Ramos (cell line): ENCODE results near the gene MBD4.

Source experiments
- in situ Hi-C: fragments of 300-500 bp; cut with MboI; formaldehyde crosslinking; loops from one replicate; pipeline ENCODE4 v1.14.3; 2022; ENCODE audit warnings: low sequenced_read_pairs; ENCODE audit not compliant: unreplicated experiment

MBD4 gene

GRCh38 chr3:129467932-129468331 is 28.2 kb upstream of the MBD4 start:
- in situ Hi-C loops: no loop called here

DNA sequence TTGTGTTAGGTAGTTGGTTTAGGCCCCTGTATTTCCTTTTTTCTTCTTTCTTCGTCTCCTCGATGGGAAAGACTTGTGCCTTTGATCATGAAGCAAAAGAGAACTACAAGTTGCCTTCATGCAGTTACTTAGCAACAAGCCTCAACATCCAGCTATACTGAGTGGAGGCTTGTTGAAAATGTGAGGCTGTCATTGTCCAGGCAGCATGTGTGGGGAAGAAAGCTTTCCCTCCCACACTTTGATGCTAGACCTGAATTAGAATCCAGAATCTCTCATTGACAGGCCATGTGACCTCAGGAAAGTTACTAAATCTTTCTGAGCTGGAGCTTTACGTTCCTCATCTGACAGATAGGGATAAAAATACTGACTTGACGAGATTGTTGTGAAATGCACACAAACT is 24.0 kb upstream of the MBD4 start:
- in situ Hi-C loops: no loop called here

DNA sequence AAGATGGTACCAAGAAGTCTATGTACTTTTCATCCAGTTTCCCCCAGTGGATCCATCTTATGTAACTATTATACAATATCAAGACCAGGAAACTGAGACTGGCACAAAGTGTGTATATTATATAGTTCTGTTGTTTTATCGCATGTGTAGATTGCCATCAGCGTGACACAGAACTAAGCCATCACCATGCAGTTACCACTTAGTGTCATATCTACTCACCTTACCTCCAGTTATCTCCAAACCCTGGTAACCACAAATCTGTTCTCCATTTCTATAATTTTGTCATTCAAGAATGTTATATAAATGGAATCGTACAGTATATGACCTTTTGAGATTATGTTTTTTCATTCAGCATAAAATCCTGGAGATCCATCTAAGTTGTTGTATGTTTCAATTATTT is 23.3 kb upstream of the MBD4 start:
- in situ Hi-C loops: no loop called here

DNA sequence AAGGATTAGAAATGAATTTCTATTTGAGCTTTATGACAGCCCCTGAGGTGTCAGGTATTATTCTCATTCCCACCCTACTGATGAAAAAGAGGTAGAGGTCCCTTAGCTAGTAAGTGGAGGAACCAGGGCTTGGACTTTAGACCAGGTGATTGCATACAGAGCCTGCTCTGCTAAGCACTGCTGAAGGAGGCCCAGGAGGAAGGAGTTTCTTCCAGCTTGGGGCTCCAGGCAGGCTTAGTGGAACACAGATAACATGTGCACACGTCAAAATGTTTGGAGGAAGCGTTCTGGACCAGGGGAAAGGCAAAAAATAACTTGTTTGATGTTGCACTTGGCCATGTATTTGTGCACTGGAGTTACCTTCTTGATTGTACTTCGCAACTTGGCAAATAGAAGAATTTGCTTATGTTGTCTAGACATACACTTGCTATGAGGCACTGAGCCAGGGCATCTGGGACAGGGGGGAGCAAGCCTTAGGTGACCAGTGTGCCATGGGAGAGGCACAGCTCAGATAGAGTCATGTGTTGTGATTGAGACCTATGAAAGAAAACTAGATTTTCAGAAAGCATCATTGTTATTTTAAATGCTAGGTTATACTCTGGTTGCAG is 22.7 kb upstream of the MBD4 start:
- in situ Hi-C loops: no loop called here

- in situ Hi-C loops: no loop called here
Observed at GRCh38 chr3:129461461-129462146, 21.9 kb upstream of the MBD4 start.

DNA sequence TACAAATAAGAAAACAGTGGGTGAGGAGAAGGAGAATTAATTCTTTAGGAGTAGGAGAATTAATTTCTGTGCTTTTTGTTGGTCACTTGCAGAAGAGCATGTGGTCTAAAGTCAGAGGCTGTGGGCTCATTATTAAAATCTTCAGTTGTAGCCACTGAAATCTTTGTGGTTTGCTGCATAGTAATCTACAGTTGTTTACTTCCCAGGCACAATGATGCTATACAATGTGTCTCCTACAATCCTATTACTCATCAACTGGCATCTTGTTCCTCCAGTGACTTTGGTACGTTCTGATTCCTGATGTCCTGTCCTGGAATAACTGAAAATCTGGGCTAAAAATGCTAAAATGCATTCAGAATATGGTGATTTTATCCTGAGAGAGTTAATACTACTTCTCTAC is 21.3 kb upstream of the MBD4 start:
- in situ Hi-C loops: no loop called here

- in situ Hi-C loops: no loop called here
Observed at GRCh38 chr3:129460572-129460971, 20.8 kb upstream of the MBD4 start.

- in situ Hi-C loops: no loop called here
Observed at GRCh38 chr3:129460155-129460554, 20.4 kb upstream of the MBD4 start.

- in situ Hi-C loops: no loop called here
Observed at GRCh38 chr3:129453732-129454131, 14.0 kb upstream of the MBD4 start.

GRCh38 chr3:129449279-129450115 is 9.7 kb upstream of the MBD4 start:
- in situ Hi-C loops: no loop called here

- in situ Hi-C loops: no loop called here
Observed at GRCh38 chr3:129448186-129448895, 8.6 kb upstream of the MBD4 start.

DNA sequence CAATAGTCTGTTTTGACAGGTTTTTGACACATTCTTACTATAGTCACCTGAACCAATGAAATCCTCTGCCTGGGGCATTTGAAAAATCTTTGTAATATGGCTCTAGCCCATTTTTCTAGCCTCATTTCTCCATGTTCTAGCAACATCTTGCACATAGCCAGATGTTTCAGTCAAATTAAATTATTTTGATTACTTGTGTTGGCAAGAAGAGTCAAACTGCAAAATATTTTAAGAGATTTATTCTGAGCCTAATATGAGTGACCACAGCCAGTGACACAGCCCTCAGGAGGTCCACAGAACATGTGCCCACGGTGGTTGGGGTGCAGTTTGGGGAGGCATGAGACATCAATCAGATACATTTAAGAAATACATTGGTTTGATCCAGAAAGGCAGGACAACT is 7.2 kb upstream of the MBD4 start:
- in situ Hi-C loops: no loop called here

DNA sequence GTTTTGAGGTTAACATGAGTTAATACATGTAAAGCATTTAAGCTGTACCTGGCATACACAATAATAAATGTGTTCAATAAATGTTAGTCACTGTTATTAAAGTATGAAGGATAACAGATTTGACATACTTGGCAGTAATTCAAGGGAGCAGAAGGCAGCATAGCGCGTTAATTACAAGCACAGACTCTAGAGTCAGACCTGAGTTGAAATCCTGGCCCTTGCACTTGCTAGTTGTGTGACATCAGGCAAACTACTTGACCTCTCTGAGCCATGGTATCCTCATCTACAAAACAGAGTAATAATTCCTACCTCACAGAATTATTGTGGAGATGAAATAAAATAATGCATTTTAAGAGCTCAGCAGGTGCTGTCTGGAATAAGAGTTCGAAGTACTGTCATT is 5.7 kb upstream of the MBD4 start:
- in situ Hi-C loops: no loop called here

- in situ Hi-C loops: no loop called here
Observed at GRCh38 chr3:129442947-129443346, 3.2 kb upstream of the MBD4 start.

- in situ Hi-C loops: no loop called here
Observed at GRCh38 chr3:129442486-129442885, 2.7 kb upstream of the MBD4 start.

- in situ Hi-C loops: no loop called here
Observed at GRCh38 chr3:129441782-129442181, 2.0 kb upstream of the MBD4 start.

DNA sequence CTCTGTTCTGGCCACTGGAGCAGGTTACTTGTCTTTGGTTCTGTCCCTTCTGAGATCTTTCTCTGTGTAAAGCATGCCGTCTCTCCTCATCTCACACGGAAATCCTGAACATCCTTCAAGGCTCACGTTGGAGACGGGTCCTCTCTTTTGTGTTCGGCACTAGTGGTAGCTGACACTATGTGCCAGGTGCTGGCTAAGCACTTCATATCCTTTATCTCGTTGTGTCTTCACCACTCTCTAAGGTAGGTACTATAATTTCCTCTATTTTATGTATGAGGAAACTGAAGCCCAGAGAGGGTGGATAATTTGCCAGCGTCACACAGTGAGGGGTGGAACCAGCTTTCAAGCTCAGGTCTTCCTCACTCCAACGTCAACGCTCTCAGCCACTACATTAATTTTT is 1.5 kb upstream of the MBD4 start:
- in situ Hi-C loops: no loop called here

DNA sequence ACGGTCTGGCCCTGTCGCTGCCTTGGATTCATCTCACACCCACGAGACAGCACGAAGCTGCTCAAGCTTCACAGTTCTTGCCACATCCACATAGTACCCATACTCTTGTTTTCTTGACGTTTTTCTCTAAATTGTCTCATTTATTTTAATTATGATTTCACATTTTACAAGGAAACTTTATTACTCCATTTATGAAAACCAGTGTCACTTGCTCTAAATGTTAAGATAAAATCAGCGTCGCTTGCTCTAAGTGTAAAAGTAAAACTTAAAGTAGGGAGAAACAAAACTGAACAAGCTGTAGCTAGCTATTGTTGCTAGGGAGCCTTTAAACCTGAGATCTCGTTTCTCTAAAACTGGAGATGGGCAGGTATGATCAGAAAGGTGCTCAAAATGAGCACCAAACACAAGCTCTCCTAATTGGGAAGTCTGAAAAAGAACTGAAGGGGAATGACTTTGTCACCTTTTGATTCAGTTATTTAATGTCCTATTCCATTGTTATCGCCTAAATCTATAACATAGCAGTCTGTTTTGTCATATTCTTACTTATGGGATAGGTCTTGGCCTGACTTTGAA is 956 bp upstream of the MBD4 start:
- in situ Hi-C loops: no loop called here

DNA sequence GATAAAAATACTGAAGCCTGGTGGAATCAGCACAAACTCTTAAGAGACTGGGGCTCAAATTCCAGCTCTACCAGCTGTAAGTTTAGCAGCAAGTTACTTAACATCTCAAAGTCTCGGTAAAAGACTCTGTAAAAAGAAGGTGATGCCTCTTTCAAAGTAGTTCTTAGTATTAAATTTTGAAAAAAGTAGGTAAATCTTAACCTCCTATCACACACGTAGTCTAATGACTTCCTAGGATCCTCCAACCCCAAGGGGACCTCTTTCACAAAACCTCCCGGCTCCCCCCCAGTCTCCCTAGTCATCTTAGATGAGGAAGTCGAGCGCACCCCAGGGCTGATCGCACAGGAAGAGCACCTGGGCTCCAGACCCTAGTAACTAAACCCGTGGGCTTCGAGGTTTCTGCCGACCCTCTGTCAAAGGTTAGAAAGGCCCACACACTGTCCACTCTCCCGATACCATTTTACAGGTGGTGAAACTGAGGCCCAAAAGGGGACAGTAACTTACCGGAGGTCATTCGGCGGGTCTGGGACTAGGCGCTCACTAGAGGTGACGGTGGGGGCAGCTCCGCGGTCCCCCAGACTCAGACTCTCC is 427 bp downstream of the MBD4 start:
- in situ Hi-C loops: no loop called here

DNA sequence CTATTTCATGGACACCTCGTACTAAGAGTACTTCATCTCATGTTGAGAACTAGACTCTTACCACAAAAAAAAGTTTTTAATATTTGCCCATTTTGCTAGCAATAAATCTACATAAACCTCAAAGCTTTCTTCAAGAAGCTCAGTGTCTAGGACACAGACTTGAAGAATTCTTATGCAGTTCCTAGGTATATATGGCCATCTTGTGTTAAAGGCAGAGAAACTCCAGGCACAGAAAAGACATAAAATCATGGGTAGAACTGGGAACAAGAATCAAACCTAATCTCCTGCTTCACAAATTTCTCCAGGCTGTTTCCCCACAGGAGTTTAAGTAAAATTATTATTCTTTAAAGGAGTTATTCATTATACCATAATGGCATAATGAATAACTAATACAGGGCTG is 4.4 kb downstream of the MBD4 start:
- in situ Hi-C loops: no loop called here
